SK-N-SH treated with all-trans-retinoic acid at 6 μM for 48 hours (cell line): Measurements from ENCODE around the gene CCDC85B.

Source experiments
- PPARA ChIP-seq: fragments of 250-450 bp; sonication (Bioruptor Pico); IDR thresholded peaks from 2 replicates; pipeline ENCODE4 v1.5.0; 2020; ENCODE audit warnings: mild to moderate bottlenecking, borderline replicate concordance
- RARB ChIP-seq: fragments of 250-450 bp; sonication (Bioruptor Pico); IDR thresholded peaks from 2 replicates; pipeline ENCODE4 v1.8.0; 2021; ENCODE audit warnings: mild to moderate bottlenecking, moderate library complexity
- TOX ChIP-seq: fragments of 250-450 bp; sonication (Bioruptor Pico); IDR thresholded peaks from 2 replicates; pipeline ENCODE4 v1.8.0; 2021; ENCODE audit warnings: mild to moderate bottlenecking, moderate library complexity, borderline replicate concordance
- ZFP30 ChIP-seq: fragments of 450-650 bp; formaldehyde crosslinking; IDR thresholded peaks from 2 replicates; pipeline ENCODE4 v1.5.0; 2022; ENCODE audit warnings: mild to moderate bottlenecking, moderate library complexity
- TF ChIP-seq, protein P1 (sequence below): fragments of 250-450 bp; sonication (Bioruptor Pico); IDR thresholded peaks from 2 replicates; pipeline ENCODE4 v1.8.0; 2020; ENCODE audit warnings: mild to moderate bottlenecking, moderate library complexity, borderline replicate concordance

DNA sequence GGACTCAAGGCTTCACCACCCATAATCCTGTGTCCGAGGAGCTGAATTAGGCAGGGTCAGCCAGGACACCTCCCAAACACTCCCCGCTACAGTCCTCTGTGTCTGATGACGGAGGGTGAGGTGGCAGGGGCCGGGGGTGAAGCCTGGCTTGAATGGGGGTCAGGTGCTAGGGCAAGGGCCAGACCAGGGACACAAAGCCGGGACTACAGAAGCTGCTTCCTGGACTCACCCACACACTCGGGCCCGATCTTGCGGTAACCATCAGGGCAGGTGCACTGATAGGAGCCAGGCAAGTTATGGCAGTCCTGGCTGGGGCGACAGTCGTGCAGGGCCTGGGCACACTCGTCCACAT, 20.2 kb upstream of the CCDC85B start:
- no peak for TF ChIP-seq TOX (CRISPR knock-in tag)
- no peak for TF ChIP-seq ZFP30 (CRISPR knock-in tag)
- TF ChIP-seq, protein P1, sequence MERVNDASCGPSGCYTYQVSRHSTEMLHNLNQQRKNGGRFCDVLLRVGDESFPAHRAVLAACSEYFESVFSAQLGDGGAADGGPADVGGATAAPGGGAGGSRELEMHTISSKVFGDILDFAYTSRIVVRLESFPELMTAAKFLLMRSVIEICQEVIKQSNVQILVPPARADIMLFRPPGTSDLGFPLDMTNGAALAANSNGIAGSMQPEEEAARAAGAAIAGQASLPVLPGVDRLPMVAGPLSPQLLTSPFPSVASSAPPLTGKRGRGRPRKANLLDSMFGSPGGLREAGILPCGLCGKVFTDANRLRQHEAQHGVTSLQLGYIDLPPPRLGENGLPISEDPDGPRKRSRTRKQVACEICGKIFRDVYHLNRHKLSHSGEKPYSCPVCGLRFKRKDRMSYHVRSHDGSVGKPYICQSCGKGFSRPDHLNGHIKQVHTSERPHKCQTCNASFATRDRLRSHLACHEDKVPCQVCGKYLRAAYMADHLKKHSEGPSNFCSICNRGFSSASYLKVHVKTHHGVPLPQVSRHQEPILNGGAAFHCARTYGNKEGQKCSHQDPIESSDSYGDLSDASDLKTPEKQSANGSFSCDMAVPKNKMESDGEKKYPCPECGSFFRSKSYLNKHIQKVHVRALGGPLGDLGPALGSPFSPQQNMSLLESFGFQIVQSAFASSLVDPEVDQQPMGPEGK (CRISPR knock-in tag) = no peak
- TF ChIP-seq RARB (CRISPR knock-in tag) = no peak
- TF ChIP-seq PPARA (CRISPR knock-in tag) = no peak
